ENCODE measurements around the gene MCCC1.

DNA sequence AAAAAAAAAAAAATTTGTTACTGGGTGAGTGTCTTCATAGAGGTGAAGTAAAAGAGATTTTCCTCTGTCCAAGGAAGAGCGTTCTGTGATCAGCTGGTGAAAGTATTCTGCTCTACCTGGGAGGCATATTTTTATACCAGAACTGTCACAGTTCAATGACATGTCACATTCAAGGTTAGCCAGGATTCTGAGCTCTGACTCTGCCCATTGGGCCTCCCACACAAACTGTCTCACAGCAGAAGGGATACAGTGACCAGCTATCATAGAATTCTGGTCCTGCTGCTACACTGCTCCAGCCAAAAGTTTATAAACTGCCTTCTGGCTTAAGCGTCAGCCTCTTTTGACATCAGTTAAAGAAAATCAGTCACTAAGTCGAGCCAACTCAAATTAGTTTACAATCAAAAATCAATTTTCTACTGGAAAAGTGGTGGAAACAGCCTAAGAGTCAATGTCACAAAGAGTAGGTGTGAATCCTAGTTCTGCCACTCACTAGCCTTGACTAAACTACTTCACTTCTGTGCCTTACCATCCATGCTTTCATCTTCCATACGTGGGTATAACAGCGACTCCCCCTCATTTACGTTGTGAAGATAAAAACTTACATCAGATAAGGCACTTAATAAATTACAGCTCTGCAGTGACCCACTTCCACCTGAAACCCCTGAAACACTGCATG, 66.3 kb downstream of the MCCC1 start:
- TF ChIP-seq POLR2A (IDR thresholded peaks at IDR 0.05) = no peak
- TF ChIP-seq, protein P1, sequence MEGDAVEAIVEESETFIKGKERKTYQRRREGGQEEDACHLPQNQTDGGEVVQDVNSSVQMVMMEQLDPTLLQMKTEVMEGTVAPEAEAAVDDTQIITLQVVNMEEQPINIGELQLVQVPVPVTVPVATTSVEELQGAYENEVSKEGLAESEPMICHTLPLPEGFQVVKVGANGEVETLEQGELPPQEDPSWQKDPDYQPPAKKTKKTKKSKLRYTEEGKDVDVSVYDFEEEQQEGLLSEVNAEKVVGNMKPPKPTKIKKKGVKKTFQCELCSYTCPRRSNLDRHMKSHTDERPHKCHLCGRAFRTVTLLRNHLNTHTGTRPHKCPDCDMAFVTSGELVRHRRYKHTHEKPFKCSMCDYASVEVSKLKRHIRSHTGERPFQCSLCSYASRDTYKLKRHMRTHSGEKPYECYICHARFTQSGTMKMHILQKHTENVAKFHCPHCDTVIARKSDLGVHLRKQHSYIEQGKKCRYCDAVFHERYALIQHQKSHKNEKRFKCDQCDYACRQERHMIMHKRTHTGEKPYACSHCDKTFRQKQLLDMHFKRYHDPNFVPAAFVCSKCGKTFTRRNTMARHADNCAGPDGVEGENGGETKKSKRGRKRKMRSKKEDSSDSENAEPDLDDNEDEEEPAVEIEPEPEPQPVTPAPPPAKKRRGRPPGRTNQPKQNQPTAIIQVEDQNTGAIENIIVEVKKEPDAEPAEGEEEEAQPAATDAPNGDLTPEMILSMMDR (IDR thresholded peaks at IDR 0.05) = no peak
